Stimulated activated CD4-positive, alpha-beta T cell treated with anti-CD3 and anti-CD28 coated beads, Interleukin-1b, Interleukin-23, amount 100 ng/mL, for 1 hour (primary cell): ENCODE data around the gene SOD3.

Source experiments
- DNase-seq, 2 donors: peaks; one replicate each; pipeline ENCODE4 v3.0.0-alpha.2; 2020; ENCODE audit warnings: low read depth in 2 of 2

Gene SOD3

GRCh38 chr4:24775032-24775605, 20.3 kb upstream of the SOD3 start:
- DNase-seq = no peak

GRCh38 chr4:24775750-24776149, 19.6 kb upstream of the SOD3 start:
- DNase-seq = no peak

- no peak for DNase-seq
Observed at GRCh38 chr4:24777536-24778463, 17.6 kb upstream of the SOD3 start.

GRCh38 chr4:24778464-24779225, 16.7 kb upstream of the SOD3 start:
- DNase-seq = no peak

- DNase-seq = no peak
Observed at GRCh38 chr4:24780936-24781495, 14.4 kb upstream of the SOD3 start.

GRCh38 chr4:24781999-24782745, 13.2 kb upstream of the SOD3 start:
- DNase-seq = no peak

GRCh38 chr4:24783506-24783905, 11.9 kb upstream of the SOD3 start:
- no peak for DNase-seq

GRCh38 chr4:24791043-24791442, 4.3 kb upstream of the SOD3 start:
- DNase-seq = no peak

GRCh38 chr4:24792552-24792951, 2.8 kb upstream of the SOD3 start:
- DNase-seq = no peak

- DNase-seq = no peak
Observed at GRCh38 chr4:24793219-24794005, 2.0 kb upstream of the SOD3 start.

- no peak for DNase-seq
Observed at GRCh38 chr4:24794051-24794450, 1.3 kb upstream of the SOD3 start.

GRCh38 chr4:24794480-24794879, 893 bp upstream of the SOD3 start:
- DNase-seq = no peak

- no peak for DNase-seq
Observed at GRCh38 chr4:24795666-24796381, 451 bp downstream of the SOD3 start.

GRCh38 chr4:24796620-24797019, 1.2 kb downstream of the SOD3 start:
- no peak for DNase-seq

GRCh38 chr4:24798036-24798610, 2.8 kb downstream of the SOD3 start:
- no peak for DNase-seq

GRCh38 chr4:24799196-24799543, 3.8 kb downstream of the SOD3 start:
- DNase-seq = no peak

GRCh38 chr4:24799544-24800324, 4.4 kb downstream of the SOD3 start:
- no peak for DNase-seq

- DNase-seq = no peak
Observed at GRCh38 chr4:24800325-24800895, 5.0 kb downstream of the SOD3 start.
